ENCODE data around the gene LAMA4. TPM values are rescaled to one million over a fixed set of nuclear protein-coding genes. Genes with fewer than 3 reads are reported as not detected.

LAMA4 gene
- total RNA-seq, 1 experiment from 2014 or later, result 0.72 TPM

- CTCF ChIA-PET, result interaction anchor here (0.6 kb wide), 2 partner anchors 10 to 14 kb away, joined by 5 to 9 read pairs; no protein-coding TSS in a partner anchor
- no peak for DNase-seq (ENCODE audit: unreplicated experiment)
- intact Hi-C loops (cut with micrococcal nuclease), result no loop called here
Observed at GRCh38 chr6:112149236-112149635, 105.1 kb downstream of the LAMA4 start.

DNA sequence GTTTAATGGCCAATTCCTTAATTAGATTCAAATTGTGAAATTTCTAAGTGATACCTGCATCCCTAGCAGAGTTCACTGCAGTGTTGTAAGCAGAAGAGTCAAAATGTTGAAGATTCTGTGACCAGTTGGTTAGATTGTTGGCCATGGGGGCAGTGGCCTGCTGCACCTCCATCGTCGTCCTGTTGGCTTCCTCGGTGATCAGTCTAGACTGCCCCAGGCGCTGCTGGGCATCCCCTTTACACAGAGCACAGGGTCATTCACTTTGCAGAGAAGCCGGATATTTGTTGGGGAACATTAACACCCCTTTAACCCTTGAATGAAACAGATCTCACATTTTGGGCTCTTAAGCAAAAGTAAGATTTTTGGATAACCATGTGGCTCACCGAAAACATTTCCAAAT lies 106.3 kb downstream of the LAMA4 start:
- intact Hi-C loops (cut with micrococcal nuclease), result no loop called here
- no peak for TF ChIP-seq CTCF (IDR thresholded peaks at IDR 0.05; ENCODE audit: unreplicated experiment)
- CTCF ChIA-PET, result interaction anchor here (1.5 kb wide), 1 partner anchor 16 kb away, joined by 4 read pairs; no protein-coding TSS in a partner anchor
- H3K27me3 Mint-ChIP-seq (ENCODE audit: insufficient read depth, unreplicated experiment), result no peaks in the 10 kb centered on the region
- no peaks in the 10 kb centered on the region for H3K9me3 Mint-ChIP-seq (ENCODE audit: unreplicated experiment)
- no peak overlapping the region for H3K4me3 Mint-ChIP-seq (ENCODE audit: unreplicated experiment)
- no peaks in the 10 kb centered on the region for H3K36me3 Mint-ChIP-seq (ENCODE audit: insufficient read depth, unreplicated experiment)
- DNase-seq (ENCODE audit: unreplicated experiment), result no peak
- no TSS peak for BruUV-seq (replicated peaks)
- POLR2A ChIA-PET, result interaction anchor here (0.8 kb wide), 1 partner anchor 11 kb away, joined by 3 read pairs; no protein-coding TSS in a partner anchor
- H3K4me1 Mint-ChIP-seq (ENCODE audit: insufficient read depth, unreplicated experiment), result no peaks in the 10 kb centered on the region
- H3K27ac Mint-ChIP-seq (ENCODE audit: low read depth, unreplicated experiment), result no peak overlapping the region

More at GRCh38 chr6:112149236-112149635, 105.1 kb downstream of the LAMA4 start:
- H3K4me3 Mint-ChIP-seq (ENCODE audit: unreplicated experiment), result no peak overlapping the region
- TF ChIP-seq CTCF (IDR thresholded peaks at IDR 0.05; ENCODE audit: unreplicated experiment), result no peak
- no peaks in the 10 kb centered on the region for H3K9me3 Mint-ChIP-seq (ENCODE audit: unreplicated experiment)
- POLR2A ChIA-PET, result no interaction called here
- no peaks in the 10 kb centered on the region for H3K27me3 Mint-ChIP-seq (ENCODE audit: insufficient read depth, unreplicated experiment)
- no peak overlapping the region for H3K27ac Mint-ChIP-seq (ENCODE audit: low read depth, unreplicated experiment)
- H3K4me1 Mint-ChIP-seq (ENCODE audit: insufficient read depth, unreplicated experiment), result peaks cover 3% of the 10 kb centered on the region
- H3K36me3 Mint-ChIP-seq (ENCODE audit: insufficient read depth, unreplicated experiment), result no peaks in the 10 kb centered on the region
- BruUV-seq (replicated peaks), result no TSS peak

DNA sequence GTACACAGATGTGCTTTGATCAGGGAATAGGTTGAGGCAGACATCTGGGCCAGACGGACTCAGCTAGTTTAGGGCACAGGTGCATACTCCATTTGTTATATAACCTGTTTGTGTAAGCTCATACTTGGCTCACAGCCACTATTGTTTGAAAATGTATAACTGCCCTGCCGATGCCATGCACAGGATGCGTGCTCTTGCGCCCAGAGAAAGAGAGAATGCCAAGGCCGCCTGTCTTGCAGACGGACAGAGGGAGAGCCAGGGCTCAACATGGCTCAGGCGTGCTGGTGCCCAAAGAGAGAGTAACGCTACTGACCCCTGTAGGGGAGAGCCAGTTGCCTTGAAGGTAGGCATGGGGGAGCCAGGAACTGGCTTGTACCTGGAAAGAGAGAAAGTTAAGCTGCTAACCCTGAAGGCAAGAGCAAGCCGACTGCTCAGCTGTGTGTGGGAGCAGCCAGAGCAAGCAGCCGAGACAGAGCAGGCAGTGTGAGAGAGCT lies 109.2 kb downstream of the LAMA4 start:
- intact Hi-C loops (cut with micrococcal nuclease), result no loop called here
- CTCF ChIA-PET, result interaction anchor here (0.6 to 1.5 kb wide), 7 partner anchors 16 to 166 kb away, joined by 3 to 5 read pairs (median 3); no protein-coding TSS in a partner anchor
- H3K4me3 Mint-ChIP-seq (ENCODE audit: unreplicated experiment), result no peak overlapping the region
- no TSS peak for BruUV-seq (replicated peaks)
- no peak for TF ChIP-seq CTCF (IDR thresholded peaks at IDR 0.05; ENCODE audit: unreplicated experiment)
- POLR2A ChIA-PET, result no interaction called here
- no peaks in the 10 kb centered on the region for H3K9me3 Mint-ChIP-seq (ENCODE audit: unreplicated experiment)
- no peaks in the 10 kb centered on the region for H3K27me3 Mint-ChIP-seq (ENCODE audit: insufficient read depth, unreplicated experiment)
- H3K4me1 Mint-ChIP-seq (ENCODE audit: insufficient read depth, unreplicated experiment), result no peaks in the 10 kb centered on the region
- no peaks in the 10 kb centered on the region for H3K36me3 Mint-ChIP-seq (ENCODE audit: insufficient read depth, unreplicated experiment)
- no peak for DNase-seq (ENCODE audit: unreplicated experiment)
- H3K27ac Mint-ChIP-seq (ENCODE audit: low read depth, unreplicated experiment), result no peak overlapping the region

DNA sequence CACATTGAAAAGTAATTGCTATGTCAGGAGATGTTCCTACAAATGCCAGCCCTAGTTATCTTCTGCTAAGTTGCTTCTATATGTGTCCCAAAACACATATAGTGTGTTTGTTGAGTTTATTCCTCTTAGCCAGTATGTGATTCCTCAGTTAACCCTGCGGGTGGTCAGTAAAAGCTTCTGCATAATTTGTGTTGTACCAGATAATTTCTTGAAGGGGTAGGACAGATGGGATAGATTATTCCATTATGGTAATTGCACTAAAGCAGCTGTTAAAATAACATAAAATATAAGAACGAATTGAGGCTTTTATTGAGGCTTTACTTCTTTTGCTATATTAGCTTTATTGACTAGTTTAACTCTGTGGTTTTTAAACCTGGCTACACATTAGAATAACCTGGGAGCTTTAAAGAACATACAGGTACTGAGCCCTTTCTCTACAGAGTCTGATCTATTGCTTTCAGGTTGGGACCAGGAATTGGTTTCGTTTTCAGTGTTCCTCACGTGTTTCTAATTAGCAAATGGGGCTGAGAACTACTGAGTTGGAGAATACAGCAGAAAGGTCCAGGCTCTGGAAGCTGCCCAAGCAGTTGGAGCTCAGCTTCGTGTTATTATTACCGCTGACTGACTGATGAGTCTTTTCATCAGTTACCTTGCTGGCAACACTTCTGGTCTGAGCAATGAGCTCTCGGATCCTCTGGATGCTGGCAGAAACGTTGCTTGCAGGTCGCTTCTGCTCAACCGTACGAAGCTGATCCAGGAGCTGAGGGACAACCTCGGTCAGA lies 110.0 kb downstream of the LAMA4 start:
- no peaks in the 10 kb centered on the region for H3K36me3 Mint-ChIP-seq (ENCODE audit: insufficient read depth, unreplicated experiment)
- H3K27ac Mint-ChIP-seq (ENCODE audit: low read depth, unreplicated experiment), result no peak overlapping the region
- no peaks in the 10 kb centered on the region for H3K4me1 Mint-ChIP-seq (ENCODE audit: insufficient read depth, unreplicated experiment)
- no peaks in the 10 kb centered on the region for H3K27me3 Mint-ChIP-seq (ENCODE audit: insufficient read depth, unreplicated experiment)
- H3K4me3 Mint-ChIP-seq (ENCODE audit: unreplicated experiment), result no peak overlapping the region
- no peaks in the 10 kb centered on the region for H3K9me3 Mint-ChIP-seq (ENCODE audit: unreplicated experiment)
- intact Hi-C loops (cut with micrococcal nuclease), result no loop called here
- BruUV-seq (replicated peaks), result no TSS peak
- ChIA-PET POLR2A (no interaction called here), CTCF (interaction anchor here (0.6 to 1.6 kb wide), 5 partner anchors 17 to 107 kb away, joined by 3 to 8 read pairs (median 4); no protein-coding TSS in a partner anchor)
- no peak for DNase-seq (ENCODE audit: unreplicated experiment)
- TF ChIP-seq CTCF (IDR thresholded peaks at IDR 0.05; ENCODE audit: unreplicated experiment), result no peak
